ENCODE measurements around the gene KIAA1217.

DNA sequence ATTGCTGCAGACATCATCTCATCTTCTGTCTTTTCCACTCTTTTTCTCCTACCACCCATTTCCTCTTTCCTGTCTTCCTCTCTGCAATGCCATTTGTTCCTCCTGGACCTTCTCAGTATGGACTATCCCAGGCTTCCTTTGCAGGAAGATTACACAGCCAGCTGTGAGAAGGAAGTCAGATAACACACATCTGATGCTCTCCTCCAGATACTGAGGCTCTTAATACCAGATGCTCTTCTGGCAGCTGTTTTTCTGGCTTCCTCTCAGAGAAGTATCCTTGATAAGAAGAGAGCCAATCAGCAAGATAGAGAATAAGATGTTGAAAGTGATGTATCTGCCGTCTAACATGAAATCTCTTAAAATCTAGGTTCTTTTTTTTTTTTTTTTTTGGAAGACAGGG is 14.4 kb downstream of the KIAA1217 start:
- no peak for TF ChIP-seq POLR2A (IDR thresholded peaks at IDR 0.05; ENCODE audit: low read length)
- TF ChIP-seq GATA1 (IDR thresholded peaks at IDR 0.05; ENCODE audit: low read depth, low read length): no peak
